B cell (primary cell): ENCODE data around the gene BHLHE23. TPM values are rescaled to one million over a fixed set of nuclear protein-coding genes. Genes with fewer than 3 reads are reported as not detected.

Experiments
- ATAC-seq: fragments of 200-7000 bp; cut with Tn5 transposase; one replicate; pipeline ENCODE4 v1.10.0; 2021; ENCODE audit warnings: low read depth, mild to moderate bottlenecking, moderate number of reproducible peaks, moderate library complexity
- CTCF ChIA-PET: fragments of 350-600 bp; sonication (Branson Sonifier 250); formaldehyde crosslinking; loops from one replicate; lab custom pipeline; 2021; ENCODE audit warnings: antibody characterized with exemption, inconsistent platforms; lab: Charles Lee
- POLR2A ChIA-PET: fragments of 350-600 bp; sonication (Branson Sonifier 250); formaldehyde crosslinking; loops from one replicate; lab custom pipeline; 2021; ENCODE audit warnings: antibody characterized with exemption; lab: Charles Lee
- DNase-seq: peaks from one replicate; pipeline ENCODE4 v3.0.0; 2013
- H2AFZ ChIP-seq: 2 replicates; pipeline ENCODE4 v1.6.1; 2012; ENCODE audit warnings: mild to moderate bottlenecking, low read depth, low read length; ENCODE audit not compliant: insufficient read depth, poor library complexity, severe bottlenecking
- H3K27ac ChIP-seq, 2 donors: 1 replicate in 1 of 2; 2 replicates in 1 of 2; pipeline ENCODE4 v1.5.1; 2012 to 2013; ENCODE audit warnings: low read length in 2 of 2, mild to moderate bottlenecking in 2 of 2, moderate library complexity in 1 of 2
- H3K27me3 ChIP-seq, 4 experiments: fragments of 200-600 bp in 1 of 4; sonication (generic) in 1 of 4; replicated peaks in 1 of 4; 1 replicate in 2 of 4; 2 replicates in 2 of 4; pipeline versions ENCODE4 v1.6.1 to v1.7.0; 2013 to 2016; ENCODE audit warnings: low read length in 3 of 4, mild to moderate bottlenecking in 2 of 4, mixed read lengths in 1 of 4, moderate library complexity in 1 of 4; ENCODE audit not compliant: insufficient read depth in 4 of 4, control insufficient read depth in 3 of 4; ENCODE audit errors: control extremely low read depth in 1 of 4
- H3K36me3 ChIP-seq, 2 experiments: replicated peaks in 1 of 2; 1 replicate in 1 of 2; 2 replicates in 1 of 2; pipeline versions ENCODE4 v1.6.1 to v1.7.1; 2013; ENCODE audit warnings: low read length in 1 of 2; ENCODE audit not compliant: insufficient read depth in 2 of 2, control insufficient read depth in 1 of 2; ENCODE audit errors: control extremely low read depth in 1 of 2, extremely low read depth in 1 of 2
- H3K4me1 ChIP-seq, 2 donors: fragments of 200-600 bp in 1 of 2; sonication (generic) in 1 of 2; 1 replicate in 1 of 2; 2 replicates in 1 of 2; pipeline versions ENCODE4 v1.5.1 to v1.6.1; 2013 to 2017; ENCODE audit warnings: low read length in 2 of 2; ENCODE audit not compliant: control insufficient read depth in 2 of 2, insufficient read depth in 2 of 2
- H3K4me2 ChIP-seq: replicated peaks from 2 replicates; pipeline ENCODE3; 2012; ENCODE audit warnings: mild to moderate bottlenecking, low read depth, low read length; ENCODE audit not compliant: poor library complexity, severe bottlenecking
- H3K4me3 ChIP-seq, 5 experiments: fragments of 200-600 bp in 1 of 5; sonication (generic) in 1 of 5; 1 replicate in 3 of 5; 2 replicates in 2 of 5; pipeline versions ENCODE4 v1.5.1 to v1.7.0; 2011 to 2016; ENCODE audit warnings: low read length in 4 of 5, mild to moderate bottlenecking in 4 of 5, low read depth in 2 of 5, control low read depth in 1 of 5, moderate library complexity in 1 of 5; ENCODE audit not compliant: insufficient read depth in 1 of 5; ENCODE audit errors: control extremely low read depth in 1 of 5, extremely low read depth in 1 of 5
- H3K79me2 ChIP-seq: fragments of 200-600 bp; sonication (generic); one replicate; pipeline ENCODE4 v1.6.0; 2016; ENCODE audit warnings: low read length; ENCODE audit not compliant: control insufficient read depth, insufficient read depth
- H3K9ac ChIP-seq: fragments of 200-600 bp; sonication (generic); 2 replicates; pipeline ENCODE4 v1.6.1; 2017; ENCODE audit warnings: mild to moderate bottlenecking, low read length, moderate library complexity
- H3K9me3 ChIP-seq, 3 donors: one replicate each; pipeline versions ENCODE4 v1.6.1 to v1.7.1; 2013; ENCODE audit warnings: low read length in 2 of 3; ENCODE audit not compliant: control insufficient read depth in 2 of 3, insufficient read depth in 1 of 3; ENCODE audit errors: control extremely low read depth in 1 of 3
- H4K20me1 ChIP-seq: 2 replicates; pipeline ENCODE4 v1.6.0; 2012; ENCODE audit warnings: mild to moderate bottlenecking, low read length; ENCODE audit not compliant: insufficient read depth, control insufficient read depth, poor library complexity, severe bottlenecking
- H3K27ac Mint-ChIP-seq: one replicate; pipeline ENCODE4 v1.8.0; 2021; ENCODE audit warnings: mixed read lengths
- H3K27me3 Mint-ChIP-seq: one replicate; pipeline ENCODE4 v1.8.0; 2021; ENCODE audit warnings: mixed read lengths
- H3K4me1 Mint-ChIP-seq: one replicate; pipeline ENCODE4 v1.8.0; 2021; ENCODE audit warnings: mixed read lengths
- H3K4me3 Mint-ChIP-seq: one replicate; pipeline ENCODE4 v1.8.0; 2021; ENCODE audit warnings: mixed read lengths
- H3K9me3 Mint-ChIP-seq: one replicate; pipeline ENCODE4 v1.8.0; 2022; ENCODE audit warnings: mixed read lengths; ENCODE audit not compliant: insufficient read depth
- CTCF ChIP-seq: fragments of 200-600 bp; IDR thresholded peaks from one replicate; pipeline ENCODE4 v1.8.0; 2022; ENCODE audit warnings: antibody characterized with exemption, mild to moderate bottlenecking
- EZH2 ChIP-seq: IDR thresholded peaks from 2 replicates; pipeline ENCODE4 v1.6.1; 2012; ENCODE audit warnings: borderline replicate concordance, low read depth, mild to moderate bottlenecking, moderate library complexity, low read length; ENCODE audit not compliant: insufficient read depth, poor library complexity, severe bottlenecking
- WGBS: methylation state at CpG from one replicate; pipeline ENCODE4 v1.1.5; 2013; ENCODE audit warnings: missing lambda C conversion rate; ENCODE audit not compliant: insufficient coverage; 5-methylcytosine and 5-hydroxymethylcytosine counted together
- intact Hi-C: fragments of 100-400 bp; cut with micrococcal nuclease; formaldehyde crosslinking; loops from one replicate; pipeline ENCODE4 v1.10.0; 2022
- polyA plus RNA-seq: library from polyadenylated mRNA; depleted of rRNA; stranded (reverse); fragments of >200 nt; gene quantifications from 2 replicates; pipeline ENCODE4 v1.2.3, GENCODE V29; 2012
- total RNA-seq, 2 donors: library from RNA; stranded (reverse); fragments of 120-200 nt in 1 of 2; gene quantifications; 1 replicate in 1 of 2; 2 replicates in 1 of 2; pipeline versions ENCODE4 v1.2.3 to v1.2.4, GENCODE V29; 2013 to 2022

BHLHE23 gene
- total and polyA plus RNA-seq, 2 donors (not counting 1 experiment from before 2014, with no cell fraction given): not detected

DNA sequence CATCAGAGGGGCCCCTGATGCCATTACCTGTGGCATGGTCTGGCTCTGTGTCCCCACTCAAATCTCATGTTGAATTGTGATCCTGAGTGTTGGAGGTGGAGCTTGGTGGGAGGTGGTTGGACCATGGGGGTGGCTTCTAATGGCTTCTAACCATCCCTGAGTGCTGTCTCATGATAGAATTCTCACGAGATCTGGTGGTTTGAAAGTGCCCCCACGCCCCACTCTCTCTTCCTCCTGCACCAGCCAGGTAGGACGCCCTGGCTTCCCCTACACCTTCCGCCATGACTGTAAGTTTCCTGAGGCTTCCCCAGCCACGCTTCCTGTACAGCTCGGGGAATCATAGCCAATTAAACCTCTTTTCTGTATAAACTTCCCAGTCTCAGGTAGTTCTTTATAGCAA, 14.9 kb downstream of the BHLHE23 start:
- no peak overlapping the region for H2AFZ ChIP-seq
- H3K4me2 ChIP-seq: no peak overlapping the region
- no peaks in the 10 kb centered on the region for H3K79me2 ChIP-seq
- no CpG with 5 or more reads among the region's 6 CpGs for WGBS
- ChIA-PET CTCF (interaction anchor here (1.0 kb wide), 1 partner anchor 12 kb away, joined by 3 read pairs; no protein-coding TSS in a partner anchor), POLR2A (no interaction called here)
- no peak for DNase-seq
- Mint-ChIP-seq H3K4me1 (peaks cover 5% of the 10 kb centered on the region), H3K27ac (no peak overlapping the region), H3K9me3 (no peaks in the 10 kb centered on the region), H3K4me3 (no peak overlapping the region), H3K27me3 (peaks cover 41% of the 10 kb centered on the region)
- no peak overlapping the region for H3K9ac ChIP-seq
- H3K36me3 ChIP-seq: no peaks in the 10 kb centered on the region
- no peaks in the 10 kb centered on the region for H4K20me1 ChIP-seq
- H3K9me3 ChIP-seq: no peaks in the 10 kb centered on the region
- H3K4me1 ChIP-seq: peaks cover 6 to 7% of the 10 kb centered on the region in 2 donors
- H3K27me3 ChIP-seq: peaks cover 0 to 24% (median under 1%) of the 10 kb centered on the region in 4 experiments
- intact Hi-C loops: no loop called here
- TF ChIP-seq CTCF: no peak
- no peak for TF ChIP-seq EZH2
- no peak for ATAC-seq
- H3K27ac ChIP-seq: no peak overlapping the region
- H3K4me3 ChIP-seq: no peak overlapping the region

DNA sequence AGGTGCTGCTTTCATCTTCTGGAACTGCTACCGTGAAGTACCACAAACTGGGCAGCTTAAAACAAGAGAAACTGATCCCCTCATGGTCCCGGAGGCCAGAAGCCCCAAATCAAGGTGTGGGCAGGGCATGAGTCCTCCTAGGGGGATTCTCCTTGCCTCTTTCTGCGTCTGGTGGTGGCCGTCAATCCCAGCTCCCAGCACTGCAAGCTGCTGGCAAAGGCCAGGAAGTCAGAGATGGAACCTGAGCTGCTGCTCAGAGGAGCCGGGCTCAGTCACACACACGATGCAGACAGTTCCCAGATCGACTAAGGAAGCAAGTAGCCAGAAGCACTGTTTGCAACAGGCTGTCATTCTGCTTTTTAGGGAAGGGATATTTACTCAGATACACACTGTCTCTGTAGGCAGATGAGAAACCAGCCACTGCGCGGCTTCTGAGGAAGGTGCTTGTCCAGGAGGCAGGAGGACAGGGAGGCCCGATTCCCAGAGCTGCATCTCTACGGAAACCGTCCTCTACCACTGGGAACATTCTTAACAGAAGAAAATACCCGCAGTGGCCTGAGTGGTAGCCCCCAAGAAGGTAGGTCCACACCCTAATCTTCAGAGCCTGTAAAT, 15.5 kb downstream of the BHLHE23 start:
- intact Hi-C loops: no loop called here
- no peak overlapping the region for H3K4me3 Mint-ChIP-seq
- POLR2A ChIA-PET: no interaction called here

More for the DNA sequence above, 15.5 kb downstream of the BHLHE23 start:
- Histone ChIP-seq H3K27ac (no peak overlapping the region), H3K9me3 (no peaks in the 10 kb centered on the region), H3K4me3 (no peak overlapping the region), H3K27me3 (peaks cover 0 to 26% (median under 1%) of the 10 kb centered on the region in 4 experiments), H3K36me3 (no peaks in the 10 kb centered on the region), H3K79me2 (no peaks in the 10 kb centered on the region), H3K4me1 (peaks cover 6 to 7% of the 10 kb centered on the region in 2 donors), H4K20me1 (no peaks in the 10 kb centered on the region), H3K4me2 (no peak overlapping the region), H3K9ac (no peak overlapping the region), H2AFZ (no peak overlapping the region)
- H3K27ac Mint-ChIP-seq: no peak overlapping the region
- DNase-seq (no peak), ATAC-seq (no peak)
- WGBS: 76% methylated on average over 7 of the region's 13 CpGs
- H3K27me3 Mint-ChIP-seq: peaks cover 39% of the 10 kb centered on the region
- H3K9me3 Mint-ChIP-seq: no peaks in the 10 kb centered on the region
- no peak for TF ChIP-seq CTCF
- TF ChIP-seq EZH2: no peak
- H3K4me1 Mint-ChIP-seq: peaks cover 5% of the 10 kb centered on the region
- CTCF ChIA-PET: interaction anchor here (0.9 to 1.0 kb wide), 2 partner anchors 11 to 13 kb away, joined by 3 read pairs; no protein-coding TSS in a partner anchor
